ENCODE data around the gene NRXN3. TPM values are rescaled to one million over a fixed set of nuclear protein-coding genes. Genes with fewer than 3 reads are reported as not detected.

The NRXN3 gene
- polyA plus RNA-seq, 1 experiment: 7.0 TPM

DNA sequence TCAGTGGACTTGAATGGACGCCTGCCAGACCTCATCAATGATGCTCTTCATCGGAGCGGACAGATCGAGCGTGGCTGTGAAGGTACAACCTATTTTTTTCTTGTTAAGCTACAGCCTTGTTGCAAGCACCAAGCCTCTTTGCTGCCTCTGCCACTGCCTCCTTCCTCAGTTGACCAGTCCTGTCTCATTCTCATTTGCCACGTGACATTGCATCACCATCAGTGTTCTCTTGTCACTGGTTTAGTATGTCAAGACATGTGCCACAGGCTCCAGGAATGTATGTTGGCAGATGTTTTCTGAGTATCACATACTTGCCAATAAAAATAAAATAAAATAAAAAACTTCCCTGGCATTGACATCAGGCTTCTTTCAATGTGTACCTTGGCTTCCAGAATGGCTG, 798.1 kb downstream of the NRXN3 start:
- no peaks in the 10 kb centered on the region for H3K36me3 ChIP-seq (ENCODE audit: control insufficient read depth, insufficient read depth, low read length)
- H3K4me3 ChIP-seq (ENCODE audit: low read depth, low read length): no peak overlapping the region
- ChIA-PET CTCF (interaction anchor here (1.2 to 3.3 kb wide), 3 partner anchors 8 to 1895 kb away, joined by 3 to 16 read pairs (median 3); no protein-coding TSS in a partner anchor), POLR2A (no interaction called here)
- DNase-seq (ENCODE audit: low read depth): no peak
- TF ChIP-seq, protein P1, sequence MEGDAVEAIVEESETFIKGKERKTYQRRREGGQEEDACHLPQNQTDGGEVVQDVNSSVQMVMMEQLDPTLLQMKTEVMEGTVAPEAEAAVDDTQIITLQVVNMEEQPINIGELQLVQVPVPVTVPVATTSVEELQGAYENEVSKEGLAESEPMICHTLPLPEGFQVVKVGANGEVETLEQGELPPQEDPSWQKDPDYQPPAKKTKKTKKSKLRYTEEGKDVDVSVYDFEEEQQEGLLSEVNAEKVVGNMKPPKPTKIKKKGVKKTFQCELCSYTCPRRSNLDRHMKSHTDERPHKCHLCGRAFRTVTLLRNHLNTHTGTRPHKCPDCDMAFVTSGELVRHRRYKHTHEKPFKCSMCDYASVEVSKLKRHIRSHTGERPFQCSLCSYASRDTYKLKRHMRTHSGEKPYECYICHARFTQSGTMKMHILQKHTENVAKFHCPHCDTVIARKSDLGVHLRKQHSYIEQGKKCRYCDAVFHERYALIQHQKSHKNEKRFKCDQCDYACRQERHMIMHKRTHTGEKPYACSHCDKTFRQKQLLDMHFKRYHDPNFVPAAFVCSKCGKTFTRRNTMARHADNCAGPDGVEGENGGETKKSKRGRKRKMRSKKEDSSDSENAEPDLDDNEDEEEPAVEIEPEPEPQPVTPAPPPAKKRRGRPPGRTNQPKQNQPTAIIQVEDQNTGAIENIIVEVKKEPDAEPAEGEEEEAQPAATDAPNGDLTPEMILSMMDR (IDR thresholded peaks at IDR 0.05; ENCODE audit: insufficient read depth, low read depth, low read length): no peak
- no peaks in the 10 kb centered on the region for H3K27me3 ChIP-seq (ENCODE audit: control insufficient read depth, insufficient read depth, low read length)

DNA sequence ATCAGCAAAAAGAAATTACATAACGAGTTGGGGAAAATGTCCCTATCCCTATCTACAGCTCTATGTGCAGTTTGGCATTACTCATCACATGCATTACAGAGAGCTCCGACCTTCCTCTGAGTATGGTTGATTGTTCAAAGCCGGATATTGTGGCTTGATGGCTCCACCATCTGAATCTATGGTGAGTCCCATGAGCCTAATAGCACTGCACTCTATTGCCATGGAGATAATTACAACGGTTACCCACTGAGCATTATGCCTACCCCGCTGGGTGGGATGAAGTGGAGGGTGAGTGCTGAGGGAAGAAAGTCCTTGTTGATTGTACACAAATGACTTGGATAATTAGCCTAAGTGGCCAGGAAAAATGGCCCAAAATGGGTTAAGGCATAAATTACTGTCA, 800.5 kb downstream of the NRXN3 start:
- ChIA-PET POLR2A (no interaction called here), CTCF (interaction anchor here (1.0 to 3.3 kb wide), 3 partner anchors 11 to 39 kb away, joined by 3 to 16 read pairs (median 3); no protein-coding TSS in a partner anchor)
- TF ChIP-seq, protein P1 (IDR thresholded peaks at IDR 0.05; ENCODE audit: insufficient read depth, low read depth, low read length): no peak
- Histone ChIP-seq H3K4me3 (ENCODE audit: low read depth, low read length) (no peak overlapping the region), H3K36me3 (ENCODE audit: control insufficient read depth, insufficient read depth, low read length) (no peaks in the 10 kb centered on the region), H3K27me3 (ENCODE audit: control insufficient read depth, insufficient read depth, low read length) (no peaks in the 10 kb centered on the region)
- no peak for DNase-seq (ENCODE audit: low read depth)

GRCh38 chr14:78972440-78972839, 802.3 kb downstream of the NRXN3 start:
- TF ChIP-seq, protein P1 (IDR thresholded peaks at IDR 0.05; ENCODE audit: insufficient read depth, low read depth, low read length): no peak
- ChIA-PET POLR2A (no interaction called here), CTCF (interaction anchor here (1.2 kb wide), 2 partner anchors 12 to 28 kb away, joined by 3 to 4 read pairs; no protein-coding TSS in a partner anchor)
- Histone ChIP-seq H3K4me3 (ENCODE audit: low read depth, low read length) (no peak overlapping the region), H3K27me3 (ENCODE audit: control insufficient read depth, insufficient read depth, low read length) (no peaks in the 10 kb centered on the region), H3K36me3 (ENCODE audit: control insufficient read depth, insufficient read depth, low read length) (no peaks in the 10 kb centered on the region)
- DNase-seq (ENCODE audit: low read depth): no peak

DNA sequence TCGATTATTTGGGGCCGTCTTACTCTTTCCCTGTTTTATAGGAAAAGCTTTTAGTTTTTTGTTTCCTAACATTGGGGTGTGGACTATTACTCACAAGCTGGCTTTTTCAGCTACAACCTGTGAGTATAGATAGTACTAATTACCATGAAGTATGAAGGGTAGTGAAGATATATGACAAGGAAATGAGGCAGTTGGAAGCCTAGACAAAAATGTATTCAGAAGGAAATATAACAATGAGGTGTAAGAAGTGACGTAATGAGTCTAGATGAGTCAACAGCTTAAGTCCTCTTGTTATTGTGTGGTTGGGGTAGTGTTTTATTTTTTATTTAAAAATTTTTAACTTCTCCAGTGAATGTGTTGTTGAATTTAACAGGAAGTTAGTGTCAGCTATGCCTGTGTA, 804.5 kb downstream of the NRXN3 start:
- no peak for DNase-seq (ENCODE audit: low read depth)
- ChIA-PET CTCF (interaction anchor here (1.0 kb wide), 1 partner anchor 14 kb away, joined by 6 read pairs; no protein-coding TSS in a partner anchor), POLR2A (no interaction called here)
- Histone ChIP-seq H3K4me3 (ENCODE audit: low read depth, low read length) (no peak overlapping the region), H3K27me3 (ENCODE audit: control insufficient read depth, insufficient read depth, low read length) (no peaks in the 10 kb centered on the region), H3K36me3 (ENCODE audit: control insufficient read depth, insufficient read depth, low read length) (no peaks in the 10 kb centered on the region)
- TF ChIP-seq, protein P1 (IDR thresholded peaks at IDR 0.05; ENCODE audit: insufficient read depth, low read depth, low read length): no peak

DNA sequence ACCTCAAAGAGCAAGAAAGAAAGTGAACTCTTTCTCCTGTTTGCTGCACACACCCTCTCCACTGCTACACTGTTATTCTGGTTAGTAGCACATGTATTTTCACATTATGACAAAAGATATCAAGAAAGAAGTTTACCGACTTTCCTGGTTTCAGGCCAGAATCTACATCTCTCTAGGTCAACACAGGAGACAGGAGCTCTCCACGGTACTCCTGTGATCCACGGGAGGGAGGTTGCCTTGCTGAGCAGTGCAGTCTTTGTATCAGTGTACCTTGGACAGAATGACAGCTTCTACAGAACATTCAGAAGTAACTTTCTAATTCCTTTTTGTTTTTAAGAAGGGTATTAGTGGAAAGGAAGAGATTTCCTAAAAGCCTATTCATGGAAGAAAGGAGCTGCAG, 805.6 kb downstream of the NRXN3 start:
- H3K36me3 ChIP-seq (ENCODE audit: control insufficient read depth, insufficient read depth, low read length): no peaks in the 10 kb centered on the region
- ChIA-PET POLR2A (no interaction called here), CTCF (no interaction called here)
- no peaks in the 10 kb centered on the region for H3K27me3 ChIP-seq (ENCODE audit: control insufficient read depth, insufficient read depth, low read length)
- TF ChIP-seq, protein P1 (IDR thresholded peaks at IDR 0.05; ENCODE audit: insufficient read depth, low read depth, low read length): no peak
- DNase-seq (ENCODE audit: low read depth): no peak
- H3K4me3 ChIP-seq (ENCODE audit: low read depth, low read length): no peak overlapping the region

All from BJ (cell line).